Activated CD8-positive, alpha-beta memory T cell treated with anti-CD3 and anti-CD28 coated beads, Interleukin-2, amount 50 U/mL, for 48 hours (primary cell): ENCODE measurements around the gene TSPAN1.

Experiments
- DNase-seq: peaks from one replicate; pipeline ENCODE4 v3.0.0-alpha.2; 2020

The TSPAN1 gene

GRCh38 chr1:46188295-46189030, 13.6 kb downstream of the TSPAN1 start:
- DNase-seq: no peak

DNA sequence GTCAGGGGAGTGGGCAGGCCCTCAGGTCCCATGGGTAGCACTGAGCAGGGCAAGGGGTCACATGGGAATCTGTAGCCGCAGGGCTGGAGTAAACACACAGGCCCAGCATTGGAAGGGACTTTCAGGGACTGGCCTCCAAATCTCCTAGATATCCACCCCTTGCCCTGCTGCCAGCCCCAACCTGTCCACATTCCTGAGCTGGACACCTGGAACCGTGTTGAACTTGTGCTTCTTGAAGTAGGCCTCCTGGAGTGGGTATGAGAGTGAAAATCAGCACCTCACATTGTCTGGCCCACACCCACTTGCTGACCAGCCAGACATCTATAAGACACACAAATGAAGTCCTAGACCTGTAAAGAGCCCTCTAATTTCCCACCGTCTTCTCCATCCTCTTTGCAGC, 15.7 kb downstream of the TSPAN1 start:
- DNase-seq: no peak

DNA sequence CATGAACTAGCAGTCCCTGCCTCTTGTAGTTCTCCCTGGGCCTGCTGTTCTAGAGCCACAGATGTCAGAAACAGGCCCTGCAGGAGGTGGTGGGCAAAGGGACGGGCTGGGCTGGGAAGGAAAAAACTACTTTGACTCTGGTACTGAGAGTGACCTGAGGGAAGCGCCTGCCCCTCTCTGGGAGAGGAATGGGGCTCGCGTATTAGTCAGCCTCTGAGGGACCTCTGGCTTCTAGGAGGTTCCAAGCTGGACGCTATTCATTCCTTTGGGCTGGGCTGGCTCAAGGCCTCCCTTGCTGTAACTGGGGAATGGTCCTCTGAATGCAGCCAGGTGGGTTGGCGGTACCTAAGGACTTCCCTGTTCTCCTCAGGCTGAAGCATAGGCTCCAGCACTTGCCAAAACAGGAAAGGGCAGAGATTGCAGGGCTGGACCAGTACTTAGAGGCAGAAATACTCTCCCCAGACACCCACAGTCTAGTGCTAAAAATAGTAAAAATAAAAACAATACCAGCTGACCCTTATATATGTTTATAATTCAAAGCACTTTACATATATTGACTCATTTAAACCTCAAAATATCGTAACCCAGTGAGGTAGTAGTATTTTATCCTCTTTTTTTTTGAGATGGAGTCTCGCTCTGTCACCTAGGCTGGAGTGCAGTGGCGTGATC, 16.3 kb downstream of the TSPAN1 start:
- DNase-seq: no peak

GRCh38 chr1:46192171-46192570, 17.3 kb downstream of the TSPAN1 start:
- no peak for DNase-seq

GRCh38 chr1:46193285-46193684, 18.4 kb downstream of the TSPAN1 start:
- no peak for DNase-seq

DNA sequence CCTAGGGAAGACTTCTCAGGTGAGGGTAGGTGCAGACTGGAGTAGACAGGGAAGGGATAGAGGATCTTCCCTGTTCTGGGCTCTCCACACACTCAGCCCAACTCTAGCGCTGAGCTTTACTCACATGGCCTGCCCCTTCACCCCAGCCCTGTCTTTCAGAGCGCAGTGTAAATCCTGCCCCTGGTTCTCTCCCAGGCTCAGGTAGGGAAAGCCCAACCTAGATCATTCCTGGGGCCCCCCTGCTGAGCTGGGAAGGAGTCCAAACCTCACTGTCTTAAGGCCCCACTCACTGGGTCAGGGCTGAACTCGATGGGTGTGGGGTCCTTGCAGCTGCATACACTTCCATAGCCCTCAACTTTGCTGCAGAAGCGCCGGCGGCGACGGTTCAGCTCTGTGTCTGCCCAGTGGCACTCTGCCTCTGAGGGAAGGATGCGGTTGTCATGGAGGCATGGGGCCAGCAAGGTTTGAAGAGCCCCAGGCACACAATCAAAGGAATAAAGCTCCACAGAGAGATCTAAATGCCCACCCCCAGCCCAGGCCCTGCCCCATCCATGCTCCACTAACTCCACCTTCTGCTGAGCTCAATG, 19.2 kb downstream of the TSPAN1 start:
- DNase-seq: no peak

- no peak for DNase-seq
These were observed 19.8 kb downstream of the TSPAN1 start for GRCh38 chr1:46194641-46195193.

DNA sequence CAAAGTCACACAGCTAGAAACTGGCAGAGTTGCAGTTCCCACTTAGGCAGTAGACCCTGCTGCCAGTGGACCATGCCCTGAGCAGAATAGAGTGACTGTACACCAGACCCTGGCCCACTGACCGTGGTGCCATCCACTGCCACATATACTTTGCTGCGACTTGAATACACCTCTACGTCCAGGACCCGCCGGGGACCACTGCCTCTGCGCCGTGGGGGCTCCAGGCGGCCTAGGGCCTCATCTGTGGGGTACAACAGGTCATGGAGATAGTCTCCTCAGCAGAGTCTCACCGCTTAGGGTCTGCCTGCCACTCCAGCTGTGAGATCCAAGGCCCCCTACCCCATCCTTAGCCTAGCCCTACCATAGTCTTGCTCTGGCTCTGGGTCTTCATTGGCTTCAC, 21.7 kb downstream of the TSPAN1 start:
- DNase-seq: no peak

GRCh38 chr1:46197560-46197963, 22.7 kb downstream of the TSPAN1 start:
- no peak for DNase-seq

GRCh38 chr1:46197964-46198811, 23.3 kb downstream of the TSPAN1 start, which contains the start of gene POMGNT1:
TSS of gene POMGNT1 (minus strand) at chr1:46198434. CDS start at chr1:46197821, 613 bp downstream.
- DNase-seq: peak; percentile 88

GRCh38 chr1:46199233-46199749, 24.4 kb downstream of the TSPAN1 start:
- DNase-seq: no peak

GRCh38 chr1:46203738-46204405, 29.0 kb downstream of the TSPAN1 start:
- no peak for DNase-seq

DNA sequence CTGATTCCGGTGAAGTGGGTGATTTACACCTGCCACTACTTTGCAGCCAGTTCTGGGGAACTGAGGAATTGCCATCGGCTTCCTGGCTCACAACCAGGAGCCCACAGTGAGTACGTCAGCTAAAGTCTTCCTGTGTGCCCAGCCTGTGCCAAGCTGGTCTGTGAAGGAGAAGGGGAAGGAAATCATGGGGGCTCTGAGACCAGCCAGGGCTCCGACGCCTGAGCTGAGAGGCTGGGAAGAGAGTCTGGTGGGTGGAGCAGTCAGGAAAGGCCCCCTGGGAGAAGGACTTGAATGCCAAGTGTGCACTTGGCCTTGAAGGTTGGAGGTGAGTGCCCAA, 29.5 kb downstream of the TSPAN1 start:
- DNase-seq: no peak

GRCh38 chr1:46205141-46205540, 30.3 kb downstream of the TSPAN1 start:
- DNase-seq: no peak

GRCh38 chr1:46205791-46206190, 30.9 kb downstream of the TSPAN1 start:
- no peak for DNase-seq

DNA sequence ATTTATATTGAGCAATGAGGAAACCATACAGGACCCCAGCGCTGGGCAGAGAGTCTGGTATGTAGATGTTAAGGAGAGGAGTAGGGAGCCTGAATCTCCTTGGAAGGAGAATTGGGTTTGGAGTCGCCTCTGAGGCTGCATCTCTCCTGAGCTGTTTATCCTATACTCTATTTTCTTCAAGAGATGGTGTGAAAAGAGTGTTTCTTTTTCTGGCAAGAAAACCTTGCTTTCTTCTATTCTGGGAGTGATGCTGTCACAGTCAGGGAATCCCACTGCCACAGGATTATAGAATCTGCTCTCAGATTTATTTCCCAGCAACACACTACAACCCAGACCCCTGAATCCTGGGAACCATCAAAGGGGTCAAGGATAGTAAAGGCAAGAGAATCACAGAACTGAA, 31.5 kb downstream of the TSPAN1 start:
- DNase-seq: no peak

DNA sequence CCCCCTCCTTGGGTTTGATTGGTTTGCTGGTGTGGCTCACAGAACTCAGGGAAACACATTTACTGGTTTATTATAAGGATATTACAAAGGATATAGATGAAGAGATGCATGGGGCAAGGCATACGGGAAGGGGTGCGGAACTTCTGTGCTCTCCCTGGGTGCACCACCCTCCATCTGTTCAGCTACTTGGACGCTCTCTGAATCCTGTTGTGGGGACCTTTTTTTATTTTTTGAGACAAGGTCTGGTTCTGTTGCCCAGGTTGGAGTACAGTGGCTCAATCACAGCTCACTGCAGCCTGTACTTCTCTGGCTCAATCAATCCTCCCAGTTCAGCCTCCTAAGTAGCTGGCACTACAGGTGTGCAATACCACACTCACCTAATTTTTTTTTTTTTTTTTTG, 35.7 kb downstream of the TSPAN1 start:
- no peak for DNase-seq

- DNase-seq: no peak
These were observed 36.2 kb downstream of the TSPAN1 start for GRCh38 chr1:46211051-46211450.

DNA sequence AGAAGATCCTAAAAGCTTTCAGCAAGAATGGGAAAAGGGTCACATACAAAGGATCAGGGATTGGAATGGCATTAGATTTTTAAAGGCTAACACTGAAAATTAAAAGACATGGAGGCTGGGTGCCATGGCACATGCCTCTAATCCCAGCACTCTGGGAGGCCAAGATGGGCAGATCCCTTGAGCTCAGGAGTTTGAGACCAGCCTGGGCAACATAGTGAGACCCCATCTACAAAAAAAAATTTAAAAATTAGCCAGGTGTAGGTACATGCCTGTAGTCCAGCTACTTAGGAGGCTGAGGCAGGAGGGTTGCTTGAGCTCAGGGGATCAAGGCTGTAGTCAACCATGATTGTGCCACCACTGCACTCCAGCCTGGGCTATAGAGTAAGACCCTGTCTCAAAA, 40.6 kb downstream of the TSPAN1 start:
- no peak for DNase-seq

GRCh38 chr1:46218443-46218842, 43.6 kb downstream of the TSPAN1 start:
- DNase-seq: no peak

GRCh38 chr1:46219551-46220520, 44.9 kb downstream of the TSPAN1 start:
- no peak for DNase-seq
